CD4-positive, alpha-beta memory T cell (primary cell): Measurements from ENCODE around the gene GTF3C6. TPM values are rescaled to one million over a fixed set of nuclear protein-coding genes. Genes with fewer than 3 reads are reported as not detected.

Experiments
- CTCF ChIA-PET: fragments of 350-600 bp; sonication (Branson Sonifier 250); formaldehyde crosslinking; loops from one replicate; lab custom pipeline; 2021; ENCODE audit warnings: inconsistent platforms; ENCODE audit not compliant: partially characterized antibody; lab: Charles Lee
- POLR2A ChIA-PET: fragments of 350-600 bp; sonication (Branson Sonifier 250); formaldehyde crosslinking; loops from one replicate; lab custom pipeline; 2021; ENCODE audit not compliant: partially characterized antibody; lab: Charles Lee
- DNase-seq, 5 donors: peaks; one replicate each; pipeline versions ENCODE4 v3.0.0 to v3.0.0-alpha.2; 2020 to 2022; ENCODE audit warnings: mixed read lengths in 1 of 5
- H3K27ac ChIP-seq: one replicate; pipeline ENCODE4 v1.7.0; 2013; ENCODE audit warnings: low read depth, low read length
- H3K27me3 ChIP-seq: 2 replicates; pipeline ENCODE4 v1.7.0; 2013; ENCODE audit warnings: mild to moderate bottlenecking, low read length, moderate library complexity; ENCODE audit not compliant: insufficient read depth
- H3K36me3 ChIP-seq: 2 replicates; pipeline ENCODE4 v1.7.0; 2013; ENCODE audit warnings: mild to moderate bottlenecking, low read length, moderate library complexity; ENCODE audit not compliant: insufficient read depth
- H3K4me1 ChIP-seq: 2 replicates; pipeline ENCODE4 v1.7.0; 2013; ENCODE audit warnings: mild to moderate bottlenecking, low read length, moderate library complexity; ENCODE audit not compliant: insufficient read depth
- H3K4me3 ChIP-seq, 2 donors: one replicate each; pipeline ENCODE4 v1.7.0; 2013; ENCODE audit warnings: low read length in 2 of 2, mild to moderate bottlenecking in 1 of 2
- H3K9me3 ChIP-seq, 2 donors: one replicate each; pipeline ENCODE4 v1.7.0; 2013; ENCODE audit warnings: low read length in 2 of 2, control low read depth in 1 of 2; ENCODE audit not compliant: control insufficient read depth in 1 of 2
- H3K27ac Mint-ChIP-seq, 7 donors: one replicate each; pipeline ENCODE4 v1.8.0; 2020 to 2021; ENCODE audit warnings: mixed read lengths in 7 of 7, mild to moderate bottlenecking in 6 of 7, inconsistent platforms in 3 of 7, moderate library complexity in 3 of 7
- H3K27me3 Mint-ChIP-seq, 2 donors: one replicate each; pipeline ENCODE4 v1.8.0; 2020 to 2021; ENCODE audit warnings: mixed read lengths in 2 of 2
- H3K36me3 Mint-ChIP-seq, 2 donors: one replicate each; pipeline ENCODE4 v1.8.0; 2020 to 2021; ENCODE audit warnings: mixed read lengths in 2 of 2, inconsistent platforms in 1 of 2, mild to moderate bottlenecking in 1 of 2
- H3K4me1 Mint-ChIP-seq, 4 donors: one replicate each; pipeline ENCODE4 v1.8.0; 2020 to 2021; ENCODE audit warnings: mixed read lengths in 4 of 4, mild to moderate bottlenecking in 1 of 4
- H3K4me3 Mint-ChIP-seq, 8 donors: one replicate each; pipeline ENCODE4 v1.8.0; 2020 to 2021; ENCODE audit warnings: mixed read lengths in 8 of 8, mild to moderate bottlenecking in 7 of 8, moderate library complexity in 6 of 8, inconsistent platforms in 3 of 8
- H3K9me3 Mint-ChIP-seq, 8 donors: one replicate each; pipeline ENCODE4 v1.8.0; 2020 to 2021; ENCODE audit warnings: mixed read lengths in 8 of 8, mild to moderate bottlenecking in 5 of 8, inconsistent platforms in 3 of 8, moderate library complexity in 1 of 8
- intact Hi-C: fragments of 100-400 bp; cut with micrococcal nuclease; formaldehyde crosslinking; loops from one replicate; pipeline ENCODE4 v1.15.1; 2023
- polyA plus RNA-seq, 2 donors: library from polyadenylated mRNA; unstranded; fragments of 300-500 nt; fragmentation: Illumina TruSeq; gene quantifications; one replicate each; pipeline ENCODE4 v1.2.3, GENCODE V29; 2021
- total RNA-seq, 2 experiments: library from RNA; stranded (reverse); gene quantifications; one replicate each; pipeline ENCODE4 v1.2.3, GENCODE V29; 2021

GTF3C6 gene
- total RNA-seq, result 10 to 100 TPM; 28.9 to 35.7 TPM
- polyA plus RNA-seq, result 100 to 1,000 TPM; 113 to 147 TPM

GRCh38 chr6:110958329-110959192 is at the start of gene GTF3C6:
Gene GTF3C6, plus strand, starts transcription at chr6:110958706. Its CDS starts 64 bp downstream, at chr6:110958770.
- peak within 1 kb of the TSS; percentile 69 to 94 for H3K4me3 ChIP-seq

GRCh38 chr6:110930781-110931180 is 27.7 kb upstream of the GTF3C6 start:
- Histone ChIP-seq H3K9me3 (no peaks in the 10 kb centered on the region), H3K27ac (no peak overlapping the region), H3K4me3 (no peak overlapping the region), H3K4me1 (no peaks in the 10 kb centered on the region), H3K36me3 (no peaks in the 10 kb centered on the region), H3K27me3 (no peaks in the 10 kb centered on the region)
- no peaks in the 10 kb centered on the region for H3K36me3 Mint-ChIP-seq
- DNase-seq, result no peak
- no peaks in the 10 kb centered on the region for H3K27me3 Mint-ChIP-seq
- no peak overlapping the region for H3K27ac Mint-ChIP-seq
- POLR2A ChIA-PET, result no interaction called here
- H3K9me3 Mint-ChIP-seq, result no peaks in the 10 kb centered on the region
- no peaks in the 10 kb centered on the region for H3K4me1 Mint-ChIP-seq
- intact Hi-C loops, result no loop called here
- CTCF ChIA-PET, result interaction anchor here (1.0 kb wide), 1 partner anchor 19 kb away, joined by 4 read pairs; no protein-coding TSS in a partner anchor
- no peak overlapping the region for H3K4me3 Mint-ChIP-seq

More at GRCh38 chr6:110958329-110959192, at the start of gene GTF3C6:
- H3K27ac Mint-ChIP-seq, result peak within 1 kb of the TSS; percentile 91 to 99 (median 98)
- H3K36me3 ChIP-seq, result peaks cover 12% of the 10 kb centered on the region
- intact Hi-C loops, result loop anchor here (1.0 to 10.0 kb wide), 5 partner anchors 23 to 1864 kb away; partner anchors contain the start of genes AMD1, CDK19, CEP57L1 and REV3L
- DNase-seq, result peak; percentile 90 to 94 (median 92)
- H3K9me3 Mint-ChIP-seq, result peaks cover 0 to 2% (median 0%) of the 10 kb centered on the region in 8 donors
- peaks cover 20% of the 10 kb centered on the region for H3K4me1 ChIP-seq
- peak within 1 kb of the TSS; percentile 95 to 99 (median 98) for H3K4me3 Mint-ChIP-seq
- peaks cover 13 to 34% of the 10 kb centered on the region in 2 donors for H3K36me3 Mint-ChIP-seq
- peak within 1 kb of the TSS; percentile 82 for H3K27ac ChIP-seq
- H3K27me3 Mint-ChIP-seq, result no peaks in the 10 kb centered on the region
- no peaks in the 10 kb centered on the region for H3K9me3 ChIP-seq
- ChIA-PET CTCF (interaction anchor here (0.8 to 16.7 kb wide), 11 partner anchors 9 to 301 kb away, joined by 3 to 192 read pairs (median 4); partner anchors contain the start of genes AMD1, CDK19 and RPF2), POLR2A (interaction anchor here (0.8 to 6.8 kb wide), 23 partner anchors 9 to 1864 kb away, joined by 3 to 152 read pairs (median 4); partner anchors contain the start of genes AMD1, CD164, CDC40 and CDK19)
- no peaks in the 10 kb centered on the region for H3K27me3 ChIP-seq
- peaks cover 11 to 26% (median 17%) of the 10 kb centered on the region in 4 donors for H3K4me1 Mint-ChIP-seq

GRCh38 chr6:110933912-110934311 is 24.6 kb upstream of the GTF3C6 start:
- Mint-ChIP-seq H3K36me3 (no peaks in the 10 kb centered on the region), H3K4me1 (no peaks in the 10 kb centered on the region), H3K27me3 (no peaks in the 10 kb centered on the region), H3K27ac (no peak overlapping the region), H3K9me3 (no peaks in the 10 kb centered on the region), H3K4me3 (no peak overlapping the region)
- Histone ChIP-seq H3K4me1 (no peaks in the 10 kb centered on the region), H3K9me3 (no peaks in the 10 kb centered on the region), H3K27ac (no peak overlapping the region), H3K4me3 (no peak overlapping the region), H3K27me3 (no peaks in the 10 kb centered on the region), H3K36me3 (no peaks in the 10 kb centered on the region)
- no peak for DNase-seq
- POLR2A ChIA-PET, result interaction anchor here (1.2 kb wide), 1 partner anchor 25 kb away, joined by 3 read pairs; the partner anchor contains the start of gene GTF3C6
- CTCF ChIA-PET, result interaction anchor here (1.0 to 1.4 kb wide), 3 partner anchors 37 to 251 kb away, joined by 3 read pairs; no protein-coding TSS in a partner anchor
- intact Hi-C loops, result no loop called here

GRCh38 chr6:110934381-110934898 is 24.1 kb upstream of the GTF3C6 start:
- no peaks in the 10 kb centered on the region for H3K36me3 ChIP-seq
- no peaks in the 10 kb centered on the region for H3K9me3 ChIP-seq
- no peak overlapping the region for H3K4me3 ChIP-seq
- Mint-ChIP-seq H3K27me3 (no peaks in the 10 kb centered on the region), H3K4me1 (no peaks in the 10 kb centered on the region), H3K4me3 (no peak overlapping the region), H3K27ac (no peak overlapping the region), H3K36me3 (no peaks in the 10 kb centered on the region), H3K9me3 (no peaks in the 10 kb centered on the region)
- POLR2A ChIA-PET, result interaction anchor here (1.2 kb wide), 1 partner anchor 24 kb away, joined by 3 read pairs; the partner anchor contains the start of gene GTF3C6
- CTCF ChIA-PET, result interaction anchor here (1.0 to 1.4 kb wide), 3 partner anchors 36 to 252 kb away, joined by 3 read pairs; no protein-coding TSS in a partner anchor
- no peaks in the 10 kb centered on the region for H3K27me3 ChIP-seq
- H3K27ac ChIP-seq, result no peak overlapping the region
- intact Hi-C loops, result no loop called here
- no peak for DNase-seq
- no peaks in the 10 kb centered on the region for H3K4me1 ChIP-seq

- no peaks in the 10 kb centered on the region for H3K9me3 ChIP-seq
- no peaks in the 10 kb centered on the region for H3K9me3 Mint-ChIP-seq
- H3K4me1 ChIP-seq, result no peaks in the 10 kb centered on the region
- H3K36me3 Mint-ChIP-seq, result no peaks in the 10 kb centered on the region
- H3K27ac Mint-ChIP-seq, result no peak overlapping the region
- DNase-seq, result no peak
- no peak overlapping the region for H3K27ac ChIP-seq
- H3K4me3 Mint-ChIP-seq, result no peak overlapping the region
- H3K27me3 ChIP-seq, result no peaks in the 10 kb centered on the region
- intact Hi-C loops, result no loop called here
- ChIA-PET POLR2A (no interaction called here), CTCF (no interaction called here)
- no peaks in the 10 kb centered on the region for H3K4me1 Mint-ChIP-seq
- H3K4me3 ChIP-seq, result no peak overlapping the region
- no peaks in the 10 kb centered on the region for H3K36me3 ChIP-seq
- H3K27me3 Mint-ChIP-seq, result no peaks in the 10 kb centered on the region
These were observed 23.3 kb upstream of the GTF3C6 start for GRCh38 chr6:110935171-110935570.

- no peak overlapping the region for H3K27ac ChIP-seq
- DNase-seq, result no peak
- Mint-ChIP-seq H3K9me3 (no peaks in the 10 kb centered on the region), H3K4me3 (no peak overlapping the region), H3K4me1 (no peaks in the 10 kb centered on the region), H3K27me3 (no peaks in the 10 kb centered on the region), H3K27ac (no peak overlapping the region), H3K36me3 (no peaks in the 10 kb centered on the region)
- ChIA-PET POLR2A (no interaction called here), CTCF (no interaction called here)
- H3K36me3 ChIP-seq, result no peaks in the 10 kb centered on the region
- intact Hi-C loops, result no loop called here
- no peaks in the 10 kb centered on the region for H3K4me1 ChIP-seq
- no peak overlapping the region for H3K4me3 ChIP-seq
- H3K27me3 ChIP-seq, result no peaks in the 10 kb centered on the region
- no peaks in the 10 kb centered on the region for H3K9me3 ChIP-seq
These were observed 20.3 kb upstream of the GTF3C6 start for GRCh38 chr6:110938171-110938570.
